A549 (cell line): Measurements from ENCODE around the gene ICA1L.

Experiments used
- CHD2 ChIP-seq: fragments of 150-350 bp; IDR thresholded peaks from 2 replicates; pipeline ENCODE4 v1.6.1; 2014; ENCODE audit warnings: low read length; ENCODE audit not compliant: partially characterized antibody
- KDM5A ChIP-seq: fragments of 200-600 bp; sonication (generic); IDR thresholded peaks from 2 replicates; pipeline ENCODE4 v1.6.1; 2016; ENCODE audit warnings: antibody characterized with exemption, mild to moderate bottlenecking
- TF ChIP-seq, protein P1 (sequence below): fragments of >200 bp; sonication (Bioruptor Twin); formaldehyde crosslinking; IDR thresholded peaks from 3 replicates; pipeline ENCODE4 v1.5.1; 2016

DNA sequence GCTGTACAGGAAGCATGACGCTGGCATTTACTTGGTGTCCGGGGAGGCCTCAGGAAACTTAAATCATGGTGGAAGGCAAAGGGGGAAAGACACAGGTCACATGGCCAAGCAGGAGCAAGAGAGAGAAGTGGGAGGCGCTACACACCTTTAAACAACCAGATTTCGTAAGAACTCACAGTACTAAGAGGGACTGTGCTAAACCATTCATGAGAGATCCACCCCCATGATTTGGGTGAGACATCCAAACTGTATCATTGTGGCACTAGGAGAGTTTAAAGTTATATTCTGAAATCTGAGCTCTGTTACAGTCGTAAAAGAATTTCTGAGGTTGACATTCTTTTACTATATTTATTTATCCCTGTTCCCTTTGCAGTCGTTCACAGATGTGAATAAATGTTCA is 116.6 kb downstream of the ICA1L start:
- TF ChIP-seq CHD2 (no peak), KDM5A (no peak)
- TF ChIP-seq, protein P1, sequence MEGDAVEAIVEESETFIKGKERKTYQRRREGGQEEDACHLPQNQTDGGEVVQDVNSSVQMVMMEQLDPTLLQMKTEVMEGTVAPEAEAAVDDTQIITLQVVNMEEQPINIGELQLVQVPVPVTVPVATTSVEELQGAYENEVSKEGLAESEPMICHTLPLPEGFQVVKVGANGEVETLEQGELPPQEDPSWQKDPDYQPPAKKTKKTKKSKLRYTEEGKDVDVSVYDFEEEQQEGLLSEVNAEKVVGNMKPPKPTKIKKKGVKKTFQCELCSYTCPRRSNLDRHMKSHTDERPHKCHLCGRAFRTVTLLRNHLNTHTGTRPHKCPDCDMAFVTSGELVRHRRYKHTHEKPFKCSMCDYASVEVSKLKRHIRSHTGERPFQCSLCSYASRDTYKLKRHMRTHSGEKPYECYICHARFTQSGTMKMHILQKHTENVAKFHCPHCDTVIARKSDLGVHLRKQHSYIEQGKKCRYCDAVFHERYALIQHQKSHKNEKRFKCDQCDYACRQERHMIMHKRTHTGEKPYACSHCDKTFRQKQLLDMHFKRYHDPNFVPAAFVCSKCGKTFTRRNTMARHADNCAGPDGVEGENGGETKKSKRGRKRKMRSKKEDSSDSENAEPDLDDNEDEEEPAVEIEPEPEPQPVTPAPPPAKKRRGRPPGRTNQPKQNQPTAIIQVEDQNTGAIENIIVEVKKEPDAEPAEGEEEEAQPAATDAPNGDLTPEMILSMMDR, result no peak
